HepG2 (cell line): ENCODE measurements around the gene COPS7A. TPM values are rescaled to one million over a fixed set of nuclear protein-coding genes. Genes with fewer than 3 reads are reported as not detected.

Experiments used
- ARID2 ChIP-seq: sonication (generic); formaldehyde crosslinking; IDR thresholded peaks from 2 replicates; pipeline ENCODE4 v1.8.1; 2022; ENCODE audit warnings: mild to moderate bottlenecking, missing genetic modification reagents, borderline replicate concordance
- GABPA ChIP-seq, 2 experiments: IDR thresholded peaks; 2 replicates each; pipeline ENCODE4 v1.6.1; 2011 to 2016; ENCODE audit warnings: low read depth in 2 of 2, low read length in 1 of 2, missing biosample characterization in 1 of 2, missing genetic modification characterization in 1 of 2
- IRF9 ChIP-seq: sonication (generic); formaldehyde crosslinking; IDR thresholded peaks from 2 replicates; pipeline ENCODE4 v1.8.0; 2022; ENCODE audit warnings: missing genetic modification reagents, mild to moderate bottlenecking, borderline replicate concordance
- KMT2B ChIP-seq: IDR thresholded peaks from 2 replicates; pipeline ENCODE4 v1.6.1; 2016; ENCODE audit warnings: missing genetic modification reagents, missing compliant biosample characterization
- LCORL ChIP-seq, 2 experiments: fragments of 450-650 bp in 1 of 2; sonication (generic) in 1 of 2; formaldehyde crosslinking in 1 of 2; IDR thresholded peaks; 2 replicates each; pipeline versions ENCODE4 v1.5.0 to v1.6.1; 2017 to 2020; ENCODE audit warnings: antibody characterized with exemption in 1 of 2, missing genetic modification reagents in 1 of 2
- MEIS2 ChIP-seq: sonication (generic); formaldehyde crosslinking; IDR thresholded peaks from 2 replicates; pipeline ENCODE4 v1.9.0; 2021; ENCODE audit warnings: mild to moderate bottlenecking, missing genetic modification reagents
- MIER3 ChIP-seq: IDR thresholded peaks from 2 replicates; pipeline ENCODE4 v1.6.1; 2016; ENCODE audit warnings: missing compliant biosample characterization, borderline replicate concordance
- RBM39 ChIP-seq: fragments of 200-400 bp; formaldehyde crosslinking; IDR thresholded peaks from one replicate; pipeline ENCODE4 v1.6.1; 2018; ENCODE audit warnings: antibody characterized with exemption, mild to moderate bottlenecking, low read depth, low read length; ENCODE audit not compliant: poor library complexity, severe bottlenecking
- RCOR2 ChIP-seq: IDR thresholded peaks from 2 replicates; pipeline ENCODE4 v1.6.1; 2016; ENCODE audit warnings: missing biosample characterization, missing genetic modification reagents
- SKI ChIP-seq: fragments of 450-650 bp; IDR thresholded peaks from one replicate; pipeline ENCODE4 v1.6.1; 2018; ENCODE audit warnings: mild to moderate bottlenecking; ENCODE audit not compliant: partially characterized antibody
- SNAPC5 ChIP-seq: sonication (generic); formaldehyde crosslinking; IDR thresholded peaks from 2 replicates; pipeline ENCODE4 v1.8.1; 2023; ENCODE audit warnings: mild to moderate bottlenecking, missing genetic modification reagents, borderline replicate concordance
- SP5 ChIP-seq: IDR thresholded peaks from 2 replicates; pipeline ENCODE4 v1.6.1; 2016; ENCODE audit warnings: low read depth, borderline replicate concordance
- TCF7L2 ChIP-seq: IDR thresholded peaks from 2 replicates; pipeline ENCODE4 v1.6.1; 2011; ENCODE audit warnings: mild to moderate bottlenecking, low read depth, low read length, moderate library complexity
- UBTF ChIP-seq: sonication (generic); formaldehyde crosslinking; IDR thresholded peaks from 2 replicates; pipeline ENCODE4 v1.4.0; 2020; ENCODE audit warnings: mild to moderate bottlenecking, missing genetic modification reagents
- ZFP37 ChIP-seq: sonication (generic); formaldehyde crosslinking; IDR thresholded peaks from 2 replicates; pipeline ENCODE4 v1.4.0; 2020; ENCODE audit warnings: missing genetic modification reagents, borderline replicate concordance
- ZFY ChIP-seq: sonication (generic); formaldehyde crosslinking; IDR thresholded peaks from 2 replicates; pipeline ENCODE4 v1.4.0; 2020; ENCODE audit warnings: missing genetic modification reagents
- ZNF33B ChIP-seq: sonication (generic); formaldehyde crosslinking; IDR thresholded peaks from 2 replicates; pipeline ENCODE4 v1.5.1; 2020; ENCODE audit warnings: mild to moderate bottlenecking, missing genetic modification reagents
- ZNF432 ChIP-seq: sonication (generic); formaldehyde crosslinking; IDR thresholded peaks from 2 replicates; pipeline ENCODE4 v1.5.0; 2020; ENCODE audit warnings: missing genetic modification reagents, mild to moderate bottlenecking, borderline replicate concordance
- ZNF513 ChIP-seq: sonication (generic); formaldehyde crosslinking; conservative IDR thresholded peaks from 2 replicates; pipeline ENCODE4 v1.5.0; 2020; ENCODE audit warnings: missing genetic modification reagents
- ZNF775 ChIP-seq: sonication (generic); formaldehyde crosslinking; IDR thresholded peaks from 2 replicates; pipeline ENCODE4 v1.4.0; 2020; ENCODE audit warnings: missing genetic modification reagents, mild to moderate bottlenecking, moderate library complexity, borderline replicate concordance
- polyA plus RNA-seq, 8 experiments: library from polyadenylated mRNA; depleted of rRNA in 3 of 8; stranded (reverse) in 7 of 8; unstranded in 1 of 8; fragments of >200 nt; fragmentation: Illumina TruSeq in 4 of 8; extraction: Trizol in 4 of 8; gene quantifications; 2 replicates each; pipeline versions ENCODE4 v1.2.1 to v1.2.3, GENCODE V29; 2011 to 2016; ENCODE audit warnings: low read depth in 4 of 8, missing spikeins in 1 of 8, mixed read lengths in 1 of 8; ENCODE audit not compliant: insufficient read depth in 1 of 8
- total RNA-seq, 5 experiments: library from RNA; depleted of rRNA; stranded (reverse); fragments of >200 nt; fragmentation: Illumina TruSeq; extraction: Trizol; gene quantifications; 2 replicates each; pipeline ENCODE4 v1.2.3, GENCODE V29; 2016; ENCODE audit warnings: low read depth in 1 of 5

Gene COPS7A
- total and polyA plus RNA-seq, 2 of the 13 experiments (the other 11 are each of a cell fraction or from before 2014, with no cell fraction given): 40.0 to 73.6 TPM

- TF ChIP-seq SNAPC5: no peak
- no peak for TF ChIP-seq ZFP37 (CRISPR knock-in tag)
- TF ChIP-seq ZNF513 (CRISPR knock-in tag): no peak
- 0 out of 2 replicates have a peak, but pooled peaks have one; percentile 38 for TF ChIP-seq RCOR2 (CRISPR knock-in tag)
- no peak for TF ChIP-seq ZNF775 (CRISPR knock-in tag)
- TF ChIP-seq SKI: peak; percentile 55
- 0 out of 2 replicates have a peak, but pooled peaks have one; percentile 51 for TF ChIP-seq KMT2B (CRISPR knock-in tag)
- no peak for TF ChIP-seq ARID2
- peak; percentile 30; the same call in 1 of the 2 replicates for TF ChIP-seq MIER3 (CRISPR knock-in tag)
- peak; percentile 24; the same call in 1 of the 2 replicates for TF ChIP-seq ZFY (CRISPR knock-in tag)
- no peak for TF ChIP-seq LCORL (IDR thresholded peaks at IDR 0.05)
- peak; percentile 74; the same call in 1 of the 2 replicates for TF ChIP-seq LCORL (CRISPR knock-in tag; IDR thresholded peaks at IDR 0.05)
- TF ChIP-seq ZNF432 (CRISPR knock-in tag): no peak
- TF ChIP-seq TCF7L2: no peak
- no peak for TF ChIP-seq GABPA (IDR thresholded peaks at IDR 0.05; ENCODE audit: low read depth, low read length)
- peak; percentile 58; the same call in 1 of the 2 replicates for TF ChIP-seq GABPA (CRISPR knock-in tag; IDR thresholded peaks at IDR 0.05; ENCODE audit: low read depth)
- TF ChIP-seq IRF9 (CRISPR knock-in tag): peak; percentile 93
- peak; percentile 66 for TF ChIP-seq SP5 (CRISPR knock-in tag)
- peak; percentile 69 for TF ChIP-seq UBTF
- no peak; the same call in 1 of the 2 replicates for TF ChIP-seq MEIS2
- no peak for TF ChIP-seq ZNF33B
- peak; percentile 52 for TF ChIP-seq RBM39
Measured at GRCh38 chr12:6778574-6779550, 55.0 kb downstream of the COPS7A start (continued).
